GM18508 (cell line): ENCODE results near the gene CAMK1D.

Experiments
- ATAC-seq: cut with Tn5 transposase; IDR thresholded peaks from one replicate; pipeline ENCODE4 v1.9.1; 2021; ENCODE audit warnings: moderate number of reproducible peaks; ENCODE audit not compliant: insufficient read depth, unreplicated experiment

The CAMK1D gene

DNA sequence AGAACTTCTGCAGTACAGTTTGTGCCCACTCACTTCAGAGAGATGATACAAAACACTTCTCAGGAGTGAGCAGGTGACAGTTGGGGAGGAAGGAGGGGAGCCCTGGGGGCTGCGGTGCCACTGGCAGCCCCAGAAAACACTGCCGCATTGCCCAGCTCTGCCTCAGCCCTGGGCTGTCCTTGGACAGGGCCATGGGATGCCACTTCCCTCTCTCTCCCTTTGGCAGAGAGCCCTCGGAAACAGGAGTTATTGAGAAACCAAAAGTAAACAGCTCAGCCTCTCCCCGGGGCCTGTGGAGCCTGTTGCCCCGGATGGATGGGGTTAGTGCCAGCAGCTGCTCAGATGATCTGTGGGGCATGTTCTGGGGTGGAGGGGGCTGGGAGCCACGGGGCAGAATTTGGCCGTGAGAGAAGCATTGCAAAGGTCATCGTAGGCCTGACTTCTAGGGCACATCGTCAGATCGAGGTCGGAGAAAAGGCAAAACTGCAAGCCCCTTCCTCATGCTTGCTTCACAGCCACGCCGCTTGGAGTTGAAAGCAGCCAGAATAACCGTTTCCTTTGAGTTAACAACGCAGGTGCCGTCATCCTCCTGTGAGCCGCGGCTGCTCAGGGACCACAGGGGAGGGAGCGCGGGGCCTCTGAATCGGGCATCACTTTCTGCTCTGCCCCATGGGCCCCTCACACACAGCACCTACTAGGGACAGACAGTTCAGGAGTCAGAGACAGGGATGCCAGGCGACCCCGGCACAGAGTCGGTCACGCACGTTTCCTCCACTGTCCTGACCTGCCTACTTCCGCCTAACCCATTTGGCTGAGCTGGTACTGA, 256.4 kb downstream of the CAMK1D start:
- ATAC-seq, result no peak

- no peak for ATAC-seq
These were observed 257.1 kb downstream of the CAMK1D start for GRCh38 chr10:12606461-12606860.

GRCh38 chr10:12608761-12609160, 259.4 kb downstream of the CAMK1D start:
- no peak for ATAC-seq

DNA sequence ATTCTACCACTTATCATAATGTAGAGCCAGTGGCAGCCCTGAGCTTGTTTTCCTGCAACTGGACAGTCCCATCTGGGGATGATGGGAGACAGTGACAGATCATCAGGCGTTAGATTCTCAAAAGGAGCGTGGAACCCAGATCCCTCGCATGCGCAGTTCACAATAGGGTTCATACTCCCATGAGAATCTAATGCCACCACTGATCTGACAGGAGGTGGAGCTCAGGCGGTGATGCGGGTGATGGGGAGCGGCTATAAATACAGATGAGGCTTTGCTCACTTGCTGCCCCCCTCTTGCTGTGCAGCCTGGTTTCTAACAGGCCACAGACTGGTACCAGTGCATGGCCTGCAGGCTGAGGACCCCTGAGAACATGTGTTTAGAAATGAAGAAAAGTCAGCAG, 260.1 kb downstream of the CAMK1D start:
- no peak for ATAC-seq

- no peak for ATAC-seq
These were observed 263.8 kb downstream of the CAMK1D start for GRCh38 chr10:12613136-12613535.

- ATAC-seq, result no peak
These were observed 265.0 kb downstream of the CAMK1D start for GRCh38 chr10:12614177-12614995.

- ATAC-seq, result no peak
These were observed 266.2 kb downstream of the CAMK1D start for GRCh38 chr10:12615296-12616220.

- no peak for ATAC-seq
These were observed 268.1 kb downstream of the CAMK1D start for GRCh38 chr10:12617191-12618175.

DNA sequence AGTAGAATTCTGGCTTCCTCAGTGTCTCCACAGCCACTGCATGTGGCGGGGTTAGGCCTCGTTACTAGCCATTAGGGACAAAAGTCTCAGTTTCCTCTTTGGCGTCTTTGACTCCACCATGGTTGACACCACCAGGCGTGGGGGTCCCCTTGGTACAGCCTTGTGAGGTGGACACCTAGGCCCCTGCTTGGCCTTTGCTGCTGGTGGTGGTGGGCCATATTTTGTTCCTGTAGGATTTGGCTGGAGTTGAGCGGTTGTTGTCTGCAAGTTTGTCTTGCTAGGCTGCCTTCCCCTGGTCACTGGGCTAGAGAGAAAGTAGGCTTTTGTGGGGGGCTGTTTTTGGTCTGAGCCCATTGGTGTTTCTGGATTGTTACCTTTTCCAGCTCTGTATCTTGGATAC, 272.7 kb downstream of the CAMK1D start:
- no peak for ATAC-seq

DNA sequence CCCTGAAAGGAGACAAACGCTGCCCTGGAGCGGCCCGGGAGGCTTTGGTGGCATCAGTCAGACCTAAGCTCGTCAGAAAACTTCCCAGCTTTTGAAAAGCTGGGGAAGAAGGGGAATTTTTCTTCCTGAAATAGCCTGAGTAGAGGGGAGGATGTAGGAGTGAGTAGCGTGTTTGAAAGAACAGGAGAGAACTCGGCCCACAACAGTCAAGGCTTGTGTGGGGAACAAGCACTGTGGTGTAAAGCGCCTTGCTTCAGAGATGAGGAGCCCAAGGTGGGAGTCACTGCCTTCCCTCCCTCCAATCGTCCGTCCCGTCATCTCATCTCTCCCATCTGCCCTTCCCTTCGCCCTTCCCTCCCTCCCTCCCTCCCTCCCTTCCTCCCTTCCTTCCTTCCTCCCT, 273.3 kb downstream of the CAMK1D start:
- ATAC-seq, result no peak

DNA sequence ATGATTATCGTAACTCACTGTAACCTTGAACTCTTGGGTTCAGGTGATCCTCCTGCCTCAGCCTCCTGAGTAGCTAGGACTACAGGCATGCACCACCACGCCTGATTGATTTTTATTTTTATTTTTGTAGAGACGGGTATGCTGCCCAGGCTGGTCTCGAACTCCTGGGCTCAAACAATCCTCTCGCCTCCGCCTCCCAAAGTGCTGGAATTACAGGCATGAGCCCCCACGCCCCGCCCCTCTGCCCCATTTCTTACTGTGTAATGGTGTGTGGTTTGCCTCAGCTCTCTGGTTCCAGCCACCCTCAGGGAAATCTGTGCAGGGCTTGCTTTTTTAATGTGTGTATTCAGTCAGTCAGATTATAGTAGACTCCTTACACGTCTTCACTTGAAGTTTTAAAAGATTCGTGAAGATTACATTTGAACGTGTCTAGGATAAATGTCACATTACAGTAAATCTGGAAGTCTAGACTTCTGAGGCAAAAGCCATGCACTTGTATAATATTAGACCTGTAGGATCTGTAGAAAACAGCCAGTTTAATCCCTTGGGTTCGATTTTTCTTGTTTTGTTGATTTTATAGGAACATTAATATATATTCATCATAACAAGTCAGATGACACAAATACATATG, 276.2 kb downstream of the CAMK1D start:
- ATAC-seq, result no peak

GRCh38 chr10:12628153-12628552, 278.8 kb downstream of the CAMK1D start:
- ATAC-seq, result no peak

- no peak for ATAC-seq
These were observed 279.8 kb downstream of the CAMK1D start for GRCh38 chr10:12628964-12629766.

DNA sequence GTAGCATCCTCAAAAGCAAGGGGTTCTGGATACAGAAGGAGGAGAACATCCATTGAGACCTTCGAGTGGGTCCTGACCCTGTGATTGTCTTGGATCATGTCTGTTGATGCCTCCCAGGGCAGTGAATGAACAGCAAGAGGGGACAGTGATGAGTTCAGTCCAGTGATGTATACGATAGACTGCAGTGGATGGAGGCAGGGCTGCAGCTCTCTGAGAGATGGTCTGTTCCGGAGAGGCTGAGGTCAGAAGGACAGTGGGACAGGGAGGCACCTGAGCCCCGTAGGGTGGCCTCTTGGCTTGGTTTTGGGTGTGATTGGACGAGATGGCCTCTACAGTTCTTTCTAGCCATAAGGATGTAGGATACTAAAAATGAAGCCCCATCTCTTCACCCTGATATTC, 280.4 kb downstream of the CAMK1D start:
- no peak for ATAC-seq

DNA sequence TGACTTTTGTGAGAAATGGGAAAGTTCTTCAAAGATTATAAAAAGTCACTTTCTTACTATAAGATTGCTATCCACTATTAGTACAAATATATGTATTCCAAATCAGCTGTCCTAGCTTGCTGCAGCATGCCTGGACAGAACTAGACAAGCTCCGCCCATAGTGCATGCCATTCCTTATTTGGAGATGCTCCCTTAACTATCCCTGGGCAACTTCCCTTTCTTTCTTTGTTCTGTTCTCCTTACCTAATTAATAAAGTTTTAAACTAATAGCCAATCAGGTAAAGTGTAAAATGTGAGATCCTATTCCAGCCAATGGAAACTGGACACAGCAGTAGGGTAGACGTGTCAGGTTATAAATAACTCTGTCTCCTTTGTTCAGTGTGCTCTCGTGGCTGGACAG, 281.9 kb downstream of the CAMK1D start:
- no peak for ATAC-seq

GRCh38 chr10:12631787-12632562, 282.6 kb downstream of the CAMK1D start:
- no peak for ATAC-seq
